A204.1 (cell line): Measurements from ENCODE around the gene EIF4G3.
A peak's percentile ranks its signal among the peaks of the same experiment; 100 is the strongest.
"Not testable (repeated sequence)": the region's sequence is repeated elsewhere in the genome, so short reads cannot be mapped to it uniquely, and the experiment has no call there.

Source experiments
- FAIRE-seq: peaks from 2 replicates; lab custom pipeline; 2012; peaks lifted over from hg19 to GRCh38; lab: Jason Lieb, UNC

EIF4G3 gene

DNA sequence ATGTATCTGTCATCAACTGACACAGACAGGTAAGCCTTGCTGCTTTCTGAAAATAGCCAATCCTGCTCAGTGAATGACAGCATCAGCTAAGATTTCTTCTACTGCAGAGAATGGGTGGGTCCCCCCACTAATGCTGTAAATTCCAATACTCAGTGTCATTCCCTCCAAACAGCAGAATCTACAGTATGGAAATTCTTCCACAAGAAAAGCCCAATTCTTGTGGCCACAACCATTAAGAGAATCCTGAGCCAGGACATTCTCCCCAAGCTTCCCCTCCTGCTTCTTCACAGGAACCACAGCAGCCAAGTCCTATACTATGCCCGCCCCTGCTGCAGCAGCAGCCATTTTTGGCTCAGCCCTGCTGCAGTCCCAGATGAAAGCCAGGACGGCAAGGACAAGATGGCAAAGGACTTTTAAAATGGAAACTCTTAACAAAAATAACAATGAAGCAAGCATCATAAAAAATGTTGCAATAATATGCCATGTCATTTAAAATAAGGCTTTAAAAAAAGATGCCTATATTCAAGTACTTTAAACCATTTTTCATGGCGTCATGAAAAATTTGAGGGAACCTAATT is 26.8 kb downstream of the EIF4G3 start:
- peak; percentile 9 for FAIRE-seq

DNA sequence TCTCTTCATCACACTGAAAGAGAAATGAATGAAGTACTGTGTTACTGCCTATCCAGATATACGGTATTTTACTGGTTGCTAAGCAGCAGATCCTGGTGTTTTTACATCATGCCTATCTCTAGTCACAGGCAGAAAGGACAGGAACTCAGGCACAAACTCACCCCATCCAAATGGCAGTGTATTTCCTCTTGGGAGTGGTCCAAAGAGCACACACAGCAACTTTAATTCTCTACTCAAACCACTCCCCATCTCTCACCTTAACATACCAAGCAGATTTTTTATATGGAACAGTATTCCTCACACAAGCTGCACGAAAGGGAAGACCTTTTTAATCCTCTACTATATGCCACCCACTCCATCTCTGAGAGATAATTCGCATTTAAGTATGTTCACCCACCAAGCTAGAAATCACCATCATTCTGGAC is 27.3 kb downstream of the EIF4G3 start:
- no peak for FAIRE-seq

DNA sequence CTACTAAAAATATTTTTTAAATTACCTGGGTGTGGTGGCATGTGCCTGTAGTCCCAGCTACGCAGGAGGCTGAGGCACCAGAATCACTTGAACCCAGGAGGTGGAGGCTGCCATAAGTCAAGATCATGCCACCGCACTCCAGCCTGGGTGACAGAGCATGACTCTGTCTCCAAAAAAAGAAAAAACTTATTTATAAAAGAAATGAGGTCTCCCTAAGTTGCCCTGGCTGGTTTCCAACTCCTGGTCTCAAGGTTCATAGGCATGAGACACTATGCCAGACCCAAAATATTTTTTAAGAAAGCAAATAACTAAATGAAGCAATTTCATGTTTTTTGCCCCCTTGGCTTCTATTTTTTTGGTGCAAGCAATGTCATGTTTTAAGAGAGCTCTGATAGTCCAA is 32.9 kb downstream of the EIF4G3 start:
- FAIRE-seq: no peak

DNA sequence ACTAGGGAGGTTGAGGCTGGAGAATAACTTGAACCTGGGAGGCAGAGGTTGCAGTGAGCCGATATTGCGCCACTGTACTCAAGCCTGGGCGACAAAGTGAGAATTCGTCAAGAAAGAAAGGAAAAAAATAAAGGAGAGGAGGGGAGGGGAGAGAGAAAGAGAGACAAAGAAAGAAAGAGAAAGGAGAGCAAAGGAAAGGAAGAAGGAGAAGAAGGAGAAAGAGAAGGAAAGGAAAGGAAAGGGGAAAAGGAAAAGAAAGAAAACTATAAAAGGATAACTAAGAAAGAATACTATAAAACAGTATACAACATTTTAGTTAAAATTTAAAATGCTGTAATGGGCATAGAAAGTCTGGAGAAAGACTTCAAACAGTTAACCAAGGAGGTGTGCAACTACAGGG is 33.6 kb downstream of the EIF4G3 start:
- no peak for FAIRE-seq

DNA sequence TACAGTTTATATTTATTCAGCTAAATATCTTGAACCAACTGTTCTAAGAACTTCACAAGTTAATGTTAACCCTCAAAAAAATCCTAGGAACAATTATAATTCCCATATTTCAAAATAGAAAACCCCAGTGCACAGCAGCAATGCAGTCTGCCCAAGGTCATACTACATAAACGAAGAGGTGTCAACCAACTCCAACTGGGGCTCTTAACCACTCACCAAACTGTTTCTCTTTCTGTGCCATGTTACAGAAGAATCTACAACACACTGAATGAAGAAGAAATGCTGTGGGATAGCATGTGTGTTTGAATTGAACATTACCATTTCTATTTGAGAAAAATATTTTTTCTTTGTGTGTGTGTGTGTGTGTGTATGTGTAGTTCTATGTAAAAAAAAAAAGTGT is 35.7 kb downstream of the EIF4G3 start:
- FAIRE-seq: no peak

DNA sequence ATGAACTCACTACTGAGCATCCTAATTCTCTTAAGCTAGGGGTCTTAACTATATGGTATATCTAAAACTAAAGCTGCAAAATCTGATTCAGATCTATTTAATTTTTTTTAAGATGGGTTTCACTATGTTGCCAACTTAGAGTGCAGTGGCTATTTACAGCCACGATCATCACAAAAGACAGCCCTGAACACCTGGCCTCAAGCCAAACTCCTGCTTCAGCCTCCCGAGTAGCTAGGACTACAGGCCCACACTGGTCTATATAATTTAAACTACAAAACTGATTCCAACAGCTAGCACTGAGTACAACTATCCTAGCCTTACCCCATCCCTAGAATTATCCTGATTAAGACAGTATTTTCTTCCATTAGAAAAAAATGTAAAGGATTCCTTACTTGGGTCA is 37.1 kb downstream of the EIF4G3 start:
- no peak for FAIRE-seq

DNA sequence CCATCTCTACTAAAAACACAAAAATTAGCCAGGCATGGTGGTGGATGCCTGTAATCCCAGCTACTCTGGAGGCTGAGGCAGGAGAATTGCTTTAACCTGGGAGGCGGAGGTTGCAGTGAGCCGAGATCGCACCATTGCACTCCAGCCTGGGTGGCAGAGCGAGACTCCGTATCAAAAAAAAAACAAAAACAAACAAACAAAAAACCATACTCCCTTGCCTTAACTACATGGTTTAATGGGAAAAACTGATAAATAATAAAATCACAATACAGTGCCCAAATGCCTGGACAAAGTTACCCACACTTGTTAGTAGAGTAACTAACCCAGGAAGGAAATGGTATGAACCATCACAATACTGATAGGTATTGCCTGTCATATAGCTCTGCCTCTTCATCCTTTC is 40.4 kb downstream of the EIF4G3 start:
- not testable (repeated sequence) for FAIRE-seq

DNA sequence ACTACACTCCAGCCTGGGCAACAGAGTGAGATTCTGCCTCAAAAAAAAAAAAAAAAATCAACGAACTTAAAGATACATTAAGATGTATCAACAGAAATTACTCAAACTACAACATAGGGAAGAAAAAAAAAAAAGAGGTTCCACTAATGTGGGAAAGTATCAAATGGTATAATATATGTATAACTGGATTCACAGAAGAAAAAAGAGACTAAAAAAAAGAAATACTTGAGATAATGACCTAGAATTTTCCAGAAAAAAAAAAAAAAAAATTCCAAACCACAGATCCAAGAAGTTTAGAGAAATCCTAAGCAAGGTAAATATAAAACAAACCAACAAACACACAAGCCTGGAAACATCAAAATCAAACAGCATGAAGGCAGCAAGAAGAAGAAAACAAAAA is 45.5 kb downstream of the EIF4G3 start:
- FAIRE-seq: no peak

DNA sequence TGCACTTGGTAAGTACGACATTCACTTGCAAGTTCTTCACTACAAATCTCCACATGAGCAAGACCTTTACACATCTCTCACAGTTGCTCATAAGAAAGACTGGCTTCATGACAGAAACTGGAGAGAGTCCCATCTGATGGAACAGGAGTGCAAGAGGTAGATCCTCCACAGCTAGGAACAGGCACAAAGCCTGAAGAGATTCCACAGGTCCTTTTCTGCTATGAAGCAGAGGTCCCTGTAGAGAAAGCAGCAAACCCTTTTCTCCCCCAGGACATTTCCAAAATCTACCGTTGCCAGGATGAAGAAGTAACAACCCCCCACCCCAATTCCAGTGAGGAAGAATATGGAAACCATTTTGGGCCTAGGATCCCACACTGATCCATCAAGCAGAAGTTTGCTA is 47.3 kb downstream of the EIF4G3 start:
- no peak for FAIRE-seq

DNA sequence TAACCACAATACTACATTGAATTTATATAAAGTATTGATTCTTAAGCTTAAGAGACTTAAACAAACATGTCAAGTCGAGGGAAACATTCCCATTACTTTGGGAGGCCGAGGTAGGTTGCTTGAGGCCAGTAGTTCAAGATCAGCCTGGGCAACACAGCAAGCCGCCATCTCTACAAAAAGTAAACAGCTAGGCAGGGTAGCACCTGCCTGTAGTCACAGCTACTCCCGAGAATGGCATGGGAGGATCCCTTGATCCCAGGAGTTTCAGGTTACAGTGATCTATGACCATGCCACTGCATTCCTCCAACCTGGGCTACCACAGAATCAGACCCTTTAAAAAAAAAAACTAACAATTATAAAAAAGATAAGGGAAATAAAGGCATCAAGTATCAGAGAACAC is 50.4 kb downstream of the EIF4G3 start:
- FAIRE-seq: no peak

DNA sequence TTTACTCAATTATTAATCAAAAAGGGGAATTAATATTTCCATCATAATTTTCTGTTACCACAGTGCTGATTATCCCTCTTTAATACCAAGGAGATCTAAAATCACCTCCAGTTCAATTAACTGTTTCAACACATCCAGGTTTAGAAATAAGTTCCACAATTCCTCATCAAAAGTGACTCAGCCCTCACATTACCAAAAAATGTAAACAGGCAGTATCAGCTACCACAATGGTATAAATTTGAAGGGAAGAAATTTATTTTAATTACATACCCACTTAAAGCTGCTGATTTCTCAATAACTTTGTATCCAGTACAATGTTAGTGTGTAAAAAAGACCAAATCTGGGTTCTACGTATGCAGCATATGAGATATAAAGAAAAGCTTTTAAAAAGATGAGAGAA is 51.9 kb downstream of the EIF4G3 start:
- FAIRE-seq: no peak

DNA sequence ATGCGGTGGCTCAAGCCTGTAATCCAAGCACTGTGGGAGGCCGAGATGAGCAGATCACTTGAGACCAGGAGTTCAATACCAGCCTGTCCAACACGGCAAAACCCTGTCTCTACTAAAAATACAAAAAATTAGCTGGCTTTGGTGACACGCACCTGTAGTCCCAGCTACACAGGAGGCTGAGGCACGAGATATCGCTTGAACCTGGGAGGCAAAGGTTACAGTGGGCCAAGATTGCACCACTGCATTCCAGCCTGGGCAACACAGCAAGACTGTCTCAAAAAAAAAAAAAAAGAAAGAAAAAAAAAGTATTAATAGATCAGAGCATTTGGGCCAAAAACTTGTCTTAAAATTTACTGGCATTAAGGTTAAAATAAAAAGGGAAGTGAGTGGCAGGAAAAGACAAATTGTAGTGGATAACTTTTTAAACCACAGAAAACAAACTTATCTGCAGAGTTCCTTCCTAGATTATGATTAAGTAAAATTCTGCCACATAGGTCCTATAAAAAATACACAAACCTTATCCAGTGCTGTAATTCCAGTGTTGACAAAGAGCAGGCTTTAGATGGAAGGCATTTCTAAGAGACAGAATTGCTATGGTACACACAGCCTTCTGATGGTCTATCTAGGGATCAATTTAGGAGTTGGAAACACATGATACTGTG is 53.3 kb downstream of the EIF4G3 start:
- FAIRE-seq: no peak

DNA sequence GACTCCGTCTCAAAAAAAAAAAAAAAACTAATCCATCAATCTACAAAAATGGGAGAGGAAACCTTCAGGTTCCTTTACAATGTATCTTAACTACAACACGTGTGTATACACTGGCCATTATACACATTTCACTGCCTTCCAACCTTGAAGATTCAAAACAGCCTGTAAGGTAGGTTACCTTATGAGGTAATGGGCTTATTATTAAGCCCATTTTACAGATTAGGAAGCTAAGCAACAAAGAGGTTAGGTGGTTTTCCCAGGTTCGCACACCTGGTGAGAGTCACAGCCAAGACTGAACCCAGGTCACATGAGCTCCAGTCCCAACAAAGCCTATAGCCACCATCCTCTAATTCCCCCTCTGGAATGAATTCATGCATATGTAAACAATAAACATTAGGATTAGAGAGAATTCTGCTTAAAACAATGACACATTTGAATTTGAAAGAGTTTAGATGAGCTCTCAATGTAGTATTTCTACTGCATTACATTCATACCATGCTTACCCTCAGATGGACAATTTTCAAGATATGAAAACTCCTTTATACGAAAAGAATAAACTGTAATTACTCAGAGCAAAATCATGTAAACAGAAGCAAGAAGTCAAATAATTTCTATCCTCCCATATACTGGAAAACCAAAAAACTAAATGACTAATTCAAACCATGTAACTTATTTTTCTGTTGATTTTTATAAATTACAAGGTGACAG is 54.8 kb downstream of the EIF4G3 start:
- no peak for FAIRE-seq

DNA sequence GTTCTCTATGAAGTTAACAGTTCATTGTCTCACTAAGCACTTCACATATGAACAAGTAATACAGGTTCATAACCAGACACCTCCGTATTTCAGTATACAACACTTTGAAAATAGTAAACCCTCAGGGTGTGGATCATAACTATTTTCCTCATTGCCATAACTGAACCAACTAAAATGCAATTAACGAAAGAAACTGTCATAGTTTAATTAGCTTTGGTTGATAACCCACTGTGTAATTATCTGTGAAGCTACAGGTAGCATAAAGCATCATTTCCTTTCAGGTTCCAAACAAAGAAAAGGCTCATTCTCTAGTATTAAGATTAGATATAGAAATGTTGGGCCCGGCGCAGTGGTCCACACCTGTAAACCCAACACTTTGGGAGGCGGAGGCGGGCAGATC is 58.5 kb downstream of the EIF4G3 start:
- no peak for FAIRE-seq

DNA sequence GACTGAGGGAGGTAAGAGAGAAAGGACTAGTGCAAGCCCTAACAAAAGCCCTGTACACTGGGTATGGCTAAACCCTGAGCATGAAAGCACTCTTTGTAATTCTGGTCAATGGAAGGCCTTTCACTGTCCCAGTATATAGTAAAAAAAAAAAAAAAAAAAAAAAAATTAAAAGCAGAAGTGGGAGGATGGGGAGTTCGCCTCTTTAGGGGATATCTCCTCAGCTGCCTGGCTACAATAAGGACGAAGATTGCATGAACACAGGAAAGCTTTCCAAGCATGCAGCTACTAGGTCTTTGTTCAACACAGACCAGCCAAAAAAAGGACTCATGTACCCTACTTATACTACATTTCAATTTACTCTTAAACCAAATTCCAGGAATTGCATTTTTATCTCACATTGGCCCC is 59.1 kb downstream of the EIF4G3 start:
- no peak for FAIRE-seq

DNA sequence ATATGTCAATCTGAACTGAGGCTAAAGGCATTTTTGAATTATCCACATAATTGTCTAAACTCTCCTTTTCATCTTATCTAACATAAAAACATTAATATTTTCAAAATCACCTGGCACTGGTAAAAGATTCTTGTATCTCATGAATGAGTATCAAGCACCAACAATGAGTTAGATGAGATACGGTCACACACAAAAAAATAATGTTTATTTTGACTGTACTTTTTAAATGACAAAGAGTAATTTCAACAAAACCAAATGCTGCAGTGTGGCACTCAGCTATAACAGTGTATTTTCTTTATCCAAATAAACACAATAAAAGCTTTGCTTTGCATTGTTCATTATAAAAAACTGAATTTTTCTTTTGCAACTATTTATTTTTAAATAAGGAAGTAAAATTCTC is 59.5 kb downstream of the EIF4G3 start:
- no peak for FAIRE-seq

DNA sequence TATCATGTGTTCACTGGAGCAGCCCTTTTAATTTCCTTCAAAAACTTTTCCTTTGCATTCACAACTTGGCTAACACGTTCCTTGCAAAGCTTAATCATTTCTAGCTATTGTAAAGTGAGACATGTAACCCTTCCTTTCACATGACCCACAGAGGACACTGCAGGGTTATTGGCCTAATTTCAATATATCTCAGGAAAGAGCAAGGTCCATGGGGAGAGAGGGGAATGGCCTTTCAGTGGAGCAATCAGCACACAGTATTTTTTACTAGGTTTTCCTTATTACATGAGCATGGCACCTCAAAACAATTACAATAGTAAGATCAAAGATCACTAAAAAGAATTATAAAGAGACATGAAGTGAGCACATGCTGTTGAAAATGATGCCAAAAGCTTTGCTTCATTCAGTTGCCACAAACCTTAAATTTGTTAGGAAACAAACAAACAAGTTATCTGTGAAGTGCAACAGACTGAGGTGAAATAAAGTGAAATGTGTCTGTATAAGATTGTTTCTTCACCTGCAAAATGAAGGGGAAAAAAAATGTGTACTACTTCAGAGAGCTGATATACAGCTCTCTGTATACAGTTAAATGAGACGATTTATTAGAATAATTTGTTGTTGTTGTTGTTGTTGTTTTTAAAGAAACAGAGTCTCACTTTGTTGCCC is 61.5 kb downstream of the EIF4G3 start:
- FAIRE-seq: no peak

DNA sequence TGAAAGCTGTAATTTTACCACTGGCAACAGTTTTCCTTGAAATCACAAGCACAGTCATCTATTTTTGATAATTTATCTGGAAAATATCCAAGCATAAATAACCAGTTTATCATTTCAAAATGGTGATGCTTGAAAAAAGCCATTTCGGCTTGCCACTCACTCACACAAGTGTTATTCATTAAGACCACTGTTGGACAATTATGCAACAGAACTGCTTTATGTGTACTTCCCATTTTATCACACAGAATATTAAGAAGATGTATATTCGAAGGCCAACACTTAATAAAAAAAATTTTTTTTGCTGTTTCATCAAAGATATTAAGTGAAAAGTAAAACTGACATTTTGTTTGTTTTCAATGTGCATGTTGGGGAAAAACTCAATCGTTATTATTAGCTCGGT is 62.3 kb downstream of the EIF4G3 start:
- no peak for FAIRE-seq

DNA sequence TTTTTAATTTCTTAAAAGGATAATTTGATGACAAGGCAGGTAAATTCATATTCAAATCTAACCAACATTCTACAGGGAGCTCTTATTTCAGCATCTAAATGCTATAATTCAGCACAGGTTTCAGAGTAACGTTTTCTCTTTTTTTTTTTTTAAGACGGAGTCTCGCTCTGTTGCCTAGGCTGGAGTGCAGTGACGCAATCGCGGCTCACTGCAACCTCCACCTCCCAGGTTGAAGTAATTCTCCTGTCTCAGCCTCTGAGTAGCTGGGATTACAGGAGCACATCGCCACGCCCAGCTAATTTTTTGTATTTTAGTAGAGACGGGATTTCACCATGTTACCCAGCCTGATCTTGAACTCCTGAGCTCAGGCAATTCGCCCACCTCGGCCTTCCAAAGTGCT is 66.5 kb downstream of the EIF4G3 start:
- no peak for FAIRE-seq

DNA sequence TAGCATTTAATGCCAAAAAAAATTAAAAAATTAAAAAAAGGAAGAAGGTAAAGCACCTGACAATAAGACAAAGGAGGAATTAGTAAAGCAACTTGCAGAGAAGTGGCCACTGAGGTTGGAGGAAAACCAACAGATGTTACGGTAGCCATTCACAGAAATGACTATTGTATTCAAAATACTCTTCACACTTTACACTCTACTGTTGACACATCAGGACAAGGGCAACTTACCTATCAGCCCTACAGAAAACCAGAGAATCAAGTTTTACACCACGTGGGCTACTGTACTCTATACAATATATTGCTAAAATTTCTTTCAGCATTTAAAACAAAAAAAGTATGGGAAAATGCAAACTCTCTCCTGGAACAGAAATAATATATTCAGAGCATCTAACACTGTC is 70.0 kb downstream of the EIF4G3 start:
- no peak for FAIRE-seq

DNA sequence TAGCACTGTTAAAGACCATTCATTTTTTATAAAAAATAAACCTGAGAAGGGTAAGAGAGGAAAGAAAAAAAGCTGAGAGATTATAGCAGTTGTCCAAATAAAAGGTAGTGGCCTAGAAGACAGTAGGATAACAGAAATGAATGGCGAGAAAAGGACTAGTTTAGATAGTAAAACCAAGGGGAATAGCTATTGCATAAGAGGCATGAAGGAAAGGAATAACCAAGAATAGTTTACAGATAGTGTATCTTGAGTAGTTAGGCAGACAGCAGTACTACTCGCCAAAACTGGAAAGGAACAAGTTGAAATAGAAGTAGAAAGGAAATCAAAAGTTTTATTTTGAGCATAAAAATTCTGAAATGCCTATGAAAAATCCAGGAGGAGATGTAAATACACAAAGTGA is 70.5 kb downstream of the EIF4G3 start:
- FAIRE-seq: no peak

DNA sequence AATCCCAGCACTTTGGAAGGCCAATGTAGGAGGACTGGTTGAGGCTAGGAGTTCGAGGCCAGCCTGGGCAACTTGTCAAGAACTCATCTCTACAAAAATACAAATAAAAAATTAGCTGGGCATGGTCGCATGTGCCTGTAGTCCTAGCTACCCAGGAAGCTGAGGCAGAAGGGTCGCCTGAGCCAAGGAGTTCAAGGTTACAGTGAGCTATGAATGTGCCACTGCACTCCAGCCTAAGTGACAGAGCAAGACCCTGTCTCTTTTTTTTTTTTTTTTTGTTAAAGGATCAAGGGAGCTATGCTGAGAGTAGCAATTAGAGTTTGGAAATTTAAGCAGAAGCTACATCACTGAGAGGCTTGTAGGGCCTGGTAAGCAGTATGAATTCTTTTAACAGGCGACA is 70.9 kb downstream of the EIF4G3 start:
- no peak for FAIRE-seq

DNA sequence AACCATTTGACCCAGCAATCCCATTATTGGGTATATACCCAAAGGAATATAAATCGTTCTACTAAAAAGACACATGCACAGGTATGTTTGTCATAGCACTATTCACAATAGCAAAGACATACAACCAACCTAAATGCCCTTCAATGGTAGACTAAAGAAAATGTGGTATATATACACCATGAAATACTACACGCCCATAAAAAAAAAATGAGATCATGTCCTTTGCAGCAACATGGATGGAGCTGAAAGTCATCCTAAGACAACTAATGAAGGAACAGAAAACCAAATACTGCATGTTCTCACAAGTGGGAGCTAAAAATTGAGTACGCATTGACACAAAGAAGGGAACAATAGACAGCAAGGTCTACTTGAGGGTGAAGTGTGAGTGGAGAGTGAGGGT is 72.0 kb downstream of the EIF4G3 start:
- no peak for FAIRE-seq
